Measurements from ENCODE around the gene RTBDN. TPM values are rescaled to one million over a fixed set of nuclear protein-coding genes. Genes with fewer than 3 reads are reported as not detected.

RTBDN gene
- total and polyA plus RNA-seq, 2 experiments from 2014 or later: not detected

- in situ Hi-C loops (cut with MboI): no loop called here
- Histone ChIP-seq H3F3A (ENCODE audit: insufficient read depth) (peaks cover 48% of the 10 kb centered on the region), H3K4me2 (ENCODE audit: unreplicated experiment) (peak overlapping the region; percentile 90), H3K9ac (peak overlapping the region; percentile 98), H4K20me1 (ENCODE audit: insufficient read depth) (no peaks in the 10 kb centered on the region), H3K79me2 (ENCODE audit: insufficient read depth) (peaks cover 19% of the 10 kb centered on the region), H3K27ac (peak overlapping the region; percentile 99), H3K4me1 (ENCODE audit: insufficient read depth) (peaks cover 27% of the 10 kb centered on the region), H3K9me2 (ENCODE audit: insufficient read depth) (no peaks in the 10 kb centered on the region), H3K36me3 (ENCODE audit: low read depth) (no peaks in the 10 kb centered on the region), H3K27me3 (replicated peaks; ENCODE audit: insufficient read depth) (no peaks in the 10 kb centered on the region), H3K9me3 (ENCODE audit: low read depth) (no peaks in the 10 kb centered on the region), H2AFZ (no peak overlapping the region), H3K4me3 (peak overlapping the region; percentile 93)
- TF ChIP-seq EZH2phosphoT487 (IDR thresholded peaks at IDR 0.05; ENCODE audit: insufficient read depth, low read depth) (no peak), EZH2 (IDR thresholded peaks at IDR 0.05; ENCODE audit: insufficient read depth, poor library complexity, severe bottlenecking) (no peak)
- WGBS, 2 experiments (ENCODE audit: low coverage in 1 of 2, low lambda C conversion rate in 2 of 2, missing lambda C conversion rate in 2 of 2): 1 to 2% methylated on average over 53 to 68 of the region's 81 CpGs
- DNase-seq: peak; percentile 95
Measured at GRCh38 chr19:12793290-12794195, 40.8 kb downstream of the RTBDN start.

GRCh38 chr19:12792853-12793289, 41.5 kb downstream of the RTBDN start:
- DNase-seq: peak; percentile 36
- 0 to 2% methylated on average over 19 to 22 of the region's 22 CpGs for WGBS, 2 experiments (ENCODE audit: low coverage in 1 of 2, low lambda C conversion rate in 2 of 2, missing lambda C conversion rate in 2 of 2)
- no peaks in the 10 kb centered on the region for H3K36me3 ChIP-seq (ENCODE audit: low read depth)

GRCh38 chr19:12792051-12792852, 42.1 kb downstream of the RTBDN start:
- Histone ChIP-seq H2AFZ (no peak overlapping the region), H3K9ac (peak overlapping the region; percentile 98), H3K36me3 (ENCODE audit: low read depth) (no peaks in the 10 kb centered on the region), H4K20me1 (ENCODE audit: insufficient read depth) (no peaks in the 10 kb centered on the region), H3K4me1 (ENCODE audit: insufficient read depth) (peaks cover 36% of the 10 kb centered on the region), H3K4me2 (ENCODE audit: unreplicated experiment) (peak overlapping the region; percentile 90), H3K27me3 (replicated peaks; ENCODE audit: insufficient read depth) (no peaks in the 10 kb centered on the region), H3K9me3 (ENCODE audit: low read depth) (no peaks in the 10 kb centered on the region), H3K79me2 (ENCODE audit: insufficient read depth) (peaks cover 19% of the 10 kb centered on the region), H3K9me2 (ENCODE audit: insufficient read depth) (no peaks in the 10 kb centered on the region), H3K27ac (peak overlapping the region; percentile 99), H3K4me3 (peak overlapping the region; percentile 93), H3F3A (ENCODE audit: insufficient read depth) (peaks cover 55% of the 10 kb centered on the region)
- in situ Hi-C loops (cut with MboI): no loop called here
- DNase-seq: peak; percentile 77
- TF ChIP-seq EZH2 (IDR thresholded peaks at IDR 0.05; ENCODE audit: insufficient read depth, poor library complexity, severe bottlenecking) (no peak), EZH2phosphoT487 (IDR thresholded peaks at IDR 0.05; ENCODE audit: insufficient read depth, low read depth) (no peak)
- WGBS, 2 experiments (ENCODE audit: low coverage in 1 of 2, low lambda C conversion rate in 2 of 2, missing lambda C conversion rate in 2 of 2): 1% methylated on average over 68 to 82 of the region's 84 CpGs

More at GRCh38 chr19:12792853-12793289, 41.5 kb downstream of the RTBDN start:
- Histone ChIP-seq H3K79me2 (ENCODE audit: insufficient read depth) (peaks cover 19% of the 10 kb centered on the region), H3K9ac (peak overlapping the region; percentile 98), H3K4me3 (peak overlapping the region; percentile 93), H3K4me2 (ENCODE audit: unreplicated experiment) (peak overlapping the region; percentile 90), H4K20me1 (ENCODE audit: insufficient read depth) (no peaks in the 10 kb centered on the region), H3K27ac (peak overlapping the region; percentile 99), H3K9me2 (ENCODE audit: insufficient read depth) (no peaks in the 10 kb centered on the region), H2AFZ (no peak overlapping the region), H3K27me3 (replicated peaks; ENCODE audit: insufficient read depth) (no peaks in the 10 kb centered on the region), H3K9me3 (ENCODE audit: low read depth) (no peaks in the 10 kb centered on the region), H3K4me1 (ENCODE audit: insufficient read depth) (peaks cover 34% of the 10 kb centered on the region), H3F3A (ENCODE audit: insufficient read depth) (peaks cover 54% of the 10 kb centered on the region)
- in situ Hi-C loops (cut with MboI): no loop called here
- TF ChIP-seq EZH2 (IDR thresholded peaks at IDR 0.05; ENCODE audit: insufficient read depth, poor library complexity, severe bottlenecking) (no peak), EZH2phosphoT487 (IDR thresholded peaks at IDR 0.05; ENCODE audit: insufficient read depth, low read depth) (no peak)

GRCh38 chr19:12791345-12792050, 42.9 kb downstream of the RTBDN start, which contains the start of gene JUNB:
Gene JUNB (plus strand): TSS chr19:12791486. CDS start chr19:12791772, 286 bp downstream.
- H3K27ac ChIP-seq: peak within 1 kb of the TSS; percentile 99
- no peak within 1 kb of the TSS for H2AFZ ChIP-seq
- no peaks in the 10 kb centered on the region for H3K27me3 ChIP-seq (replicated peaks; ENCODE audit: insufficient read depth)
- H3K9ac ChIP-seq: peak within 1 kb of the TSS; percentile 98
- H3K4me2 ChIP-seq (ENCODE audit: unreplicated experiment): peak within 1 kb of the TSS; percentile 90
- H3K36me3 ChIP-seq (ENCODE audit: low read depth): no peaks in the 10 kb centered on the region
- no peak for TF ChIP-seq EZH2 (IDR thresholded peaks at IDR 0.05; ENCODE audit: insufficient read depth, poor library complexity, severe bottlenecking)
- no peak for TF ChIP-seq EZH2phosphoT487 (IDR thresholded peaks at IDR 0.05; ENCODE audit: insufficient read depth, low read depth)
- 0 to 2% methylated on average over 50 to 68 of the region's 73 CpGs for WGBS, 2 experiments (ENCODE audit: low coverage in 1 of 2, low lambda C conversion rate in 2 of 2, missing lambda C conversion rate in 2 of 2)
- H3F3A ChIP-seq (ENCODE audit: insufficient read depth): peaks cover 49% of the 10 kb centered on the region
- peaks cover 36% of the 10 kb centered on the region for H3K4me1 ChIP-seq (ENCODE audit: insufficient read depth)
- no peaks in the 10 kb centered on the region for H3K9me2 ChIP-seq (ENCODE audit: insufficient read depth)
- peaks cover 19% of the 10 kb centered on the region for H3K79me2 ChIP-seq (ENCODE audit: insufficient read depth)
- H4K20me1 ChIP-seq (ENCODE audit: insufficient read depth): no peaks in the 10 kb centered on the region
- in situ Hi-C loops (cut with MboI): no loop called here
- H3K4me3 ChIP-seq: peak within 1 kb of the TSS; percentile 93
- peak; percentile 97 for DNase-seq
- no peaks in the 10 kb centered on the region for H3K9me3 ChIP-seq (ENCODE audit: low read depth)
